Loucy (cell line): Measurements from ENCODE around the gene FOXL1.
A peak's percentile ranks its signal among the peaks of the same experiment; 100 is the strongest.

ENCODE experiments used
- H2AFZ ChIP-seq: fragments of 200-600 bp; sonication (generic); 2 replicates; pipeline ENCODE4 v1.6.0; 2016; ENCODE audit warnings: antibody characterized with exemption, mild to moderate bottlenecking, low read length, moderate library complexity
- H3F3A ChIP-seq: fragments of 200-600 bp; 2 replicates; pipeline ENCODE4 v1.6.0; 2016; ENCODE audit warnings: antibody characterized with exemption, low read depth, mild to moderate bottlenecking
- H3K27me3 ChIP-seq: fragments of 200-600 bp; sonication (generic); 2 replicates; pipeline ENCODE4 v1.6.1; 2014; ENCODE audit warnings: low read length, mild to moderate bottlenecking; ENCODE audit not compliant: insufficient read depth, poor library complexity, severe bottlenecking
- H3K36me3 ChIP-seq: fragments of 200-600 bp; sonication (generic); 2 replicates; pipeline ENCODE4 v1.6.1; 2016; ENCODE audit warnings: low read length; ENCODE audit not compliant: insufficient read depth
- H3K4me1 ChIP-seq: fragments of 200-600 bp; sonication (generic); 2 replicates; pipeline ENCODE4 v1.5.1; 2014; ENCODE audit warnings: low read length, mild to moderate bottlenecking; ENCODE audit not compliant: insufficient read depth, poor library complexity, severe bottlenecking
- H3K4me2 ChIP-seq: fragments of 200-600 bp; sonication (generic); 2 replicates; pipeline ENCODE4 v1.6.0; 2014; ENCODE audit warnings: antibody characterized with exemption, low read length, low read depth, mild to moderate bottlenecking; ENCODE audit not compliant: poor library complexity, severe bottlenecking
- H3K4me3 ChIP-seq: fragments of 200-600 bp; sonication (generic); 2 replicates; pipeline ENCODE4 v1.5.1; 2014; ENCODE audit warnings: low read length, mild to moderate bottlenecking, mixed read lengths; ENCODE audit not compliant: poor library complexity, severe bottlenecking
- H3K79me2 ChIP-seq: fragments of 200-600 bp; sonication (generic); 2 replicates; pipeline ENCODE4 v1.6.1; 2014; ENCODE audit warnings: low read length; ENCODE audit not compliant: insufficient read depth
- H3K9ac ChIP-seq: fragments of 200-600 bp; sonication (generic); 2 replicates; pipeline ENCODE4 v1.6.0; 2014; ENCODE audit warnings: mild to moderate bottlenecking, low read depth, low read length, moderate library complexity; ENCODE audit not compliant: poor library complexity, severe bottlenecking
- H3K9me2 ChIP-seq: fragments of 200-600 bp; sonication (generic); replicated peaks from 2 replicates; pipeline ENCODE4 v1.6.1; 2016; ENCODE audit warnings: low read depth, low read length, mixed read lengths
- H3K9me3 ChIP-seq: fragments of 200-600 bp; sonication (generic); 2 replicates; pipeline ENCODE4 v1.6.1; 2014; ENCODE audit warnings: mild to moderate bottlenecking, antibody characterized with exemption, low read length, low read depth; ENCODE audit not compliant: insufficient read depth
- H4K20me1 ChIP-seq: fragments of 200-600 bp; sonication (generic); 2 replicates; pipeline ENCODE4 v1.6.0; 2014; ENCODE audit warnings: antibody characterized with exemption, low read length, mild to moderate bottlenecking; ENCODE audit not compliant: insufficient read depth, poor library complexity, severe bottlenecking
- CTCF ChIP-seq: fragments of 200-600 bp; sonication (generic); conservative IDR thresholded peaks from 2 replicates; pipeline ENCODE4 v1.5.1; 2014; ENCODE audit warnings: mild to moderate bottlenecking, antibody characterized with exemption, low read length
- EZH2phosphoT487 ChIP-seq: fragments of 200-600 bp; IDR thresholded peaks from 2 replicates; pipeline ENCODE4 v1.6.1; 2018; ENCODE audit warnings: antibody characterized with exemption, mild to moderate bottlenecking, moderate library complexity, borderline replicate concordance

FOXL1 gene

GRCh38 chr16:86547286-86547685 is 31.1 kb upstream of the FOXL1 start:
- Histone ChIP-seq H3K4me2 (no peak overlapping the region), H3K36me3 (no peaks in the 10 kb centered on the region), H3K9me2 (no peaks in the 10 kb centered on the region), H3F3A (no peaks in the 10 kb centered on the region), H3K27me3 (no peaks in the 10 kb centered on the region), H2AFZ (no peak overlapping the region), H3K4me1 (no peaks in the 10 kb centered on the region), H3K9ac (no peak overlapping the region), H3K9me3 (no peaks in the 10 kb centered on the region), H3K79me2 (no peaks in the 10 kb centered on the region), H4K20me1 (no peaks in the 10 kb centered on the region), H3K4me3 (no peak overlapping the region)
- TF ChIP-seq EZH2phosphoT487 (no peak), CTCF (no peak)

GRCh38 chr16:86549076-86549892 is 29.1 kb upstream of the FOXL1 start:
- TF ChIP-seq CTCF = peak; percentile 26; the same call in 1 of the 2 replicates
- TF ChIP-seq EZH2phosphoT487 = no peak
- Histone ChIP-seq H3K36me3 (no peaks in the 10 kb centered on the region), H3K4me1 (peaks cover 3% of the 10 kb centered on the region)

GRCh38 chr16:86549893-86550190 is 28.5 kb upstream of the FOXL1 start:
- no peak overlapping the region for H3K4me2 ChIP-seq
- no peak overlapping the region for H3K4me3 ChIP-seq
- no peaks in the 10 kb centered on the region for H3K36me3 ChIP-seq
- H3K27me3 ChIP-seq = no peaks in the 10 kb centered on the region
- H3K9ac ChIP-seq = no peak overlapping the region
- H3F3A ChIP-seq = no peaks in the 10 kb centered on the region
- H3K9me2 ChIP-seq = no peaks in the 10 kb centered on the region
- H4K20me1 ChIP-seq = no peaks in the 10 kb centered on the region
- TF ChIP-seq CTCF = no peak
- TF ChIP-seq EZH2phosphoT487 = no peak
- no peaks in the 10 kb centered on the region for H3K9me3 ChIP-seq
- peaks cover 9% of the 10 kb centered on the region for H3K79me2 ChIP-seq
- no peak overlapping the region for H2AFZ ChIP-seq
- H3K4me1 ChIP-seq = peaks cover 7% of the 10 kb centered on the region

More at GRCh38 chr16:86549076-86549892, 29.1 kb upstream of the FOXL1 start:
- H3K9ac ChIP-seq = no peak overlapping the region
- H3K4me2 ChIP-seq = no peak overlapping the region
- H2AFZ ChIP-seq = no peak overlapping the region
- no peaks in the 10 kb centered on the region for H3K27me3 ChIP-seq
- no peaks in the 10 kb centered on the region for H3F3A ChIP-seq
- H3K9me3 ChIP-seq = no peaks in the 10 kb centered on the region
- peaks cover 3% of the 10 kb centered on the region for H3K79me2 ChIP-seq
- no peaks in the 10 kb centered on the region for H3K9me2 ChIP-seq
- H3K4me3 ChIP-seq = no peak overlapping the region
- no peaks in the 10 kb centered on the region for H4K20me1 ChIP-seq
